Putamen (tissue), 1 donor: Measurements from ENCODE around the gene SEMA3F.

ENCODE experiments used
- DNase-seq: peaks from one replicate; pipeline ENCODE4 v3.0.0-alpha.2; 2016; ENCODE audit warnings: low spot score

SEMA3F gene

GRCh38 chr3:50235716-50236483 is 80.8 kb downstream of the SEMA3F start, which contains the start of gene GNAI2:
Gene GNAI2, plus strand, starts transcription at chr3:50236204. Its CDS starts 132 bp downstream, at chr3:50236336.
- peak; percentile 99 for DNase-seq

GRCh38 chr3:50236484-50237132 is 81.5 kb downstream of the SEMA3F start:
- DNase-seq, result no peak

GRCh38 chr3:50237133-50237651 is 82.1 kb downstream of the SEMA3F start:
- no peak for DNase-seq

- no peak for DNase-seq
These were observed 82.8 kb downstream of the SEMA3F start for GRCh38 chr3:50237754-50238548.

- DNase-seq, result no peak
These were observed 83.5 kb downstream of the SEMA3F start for GRCh38 chr3:50238549-50239026.
